Measurements from ENCODE around the gene RNASE11.

DNA sequence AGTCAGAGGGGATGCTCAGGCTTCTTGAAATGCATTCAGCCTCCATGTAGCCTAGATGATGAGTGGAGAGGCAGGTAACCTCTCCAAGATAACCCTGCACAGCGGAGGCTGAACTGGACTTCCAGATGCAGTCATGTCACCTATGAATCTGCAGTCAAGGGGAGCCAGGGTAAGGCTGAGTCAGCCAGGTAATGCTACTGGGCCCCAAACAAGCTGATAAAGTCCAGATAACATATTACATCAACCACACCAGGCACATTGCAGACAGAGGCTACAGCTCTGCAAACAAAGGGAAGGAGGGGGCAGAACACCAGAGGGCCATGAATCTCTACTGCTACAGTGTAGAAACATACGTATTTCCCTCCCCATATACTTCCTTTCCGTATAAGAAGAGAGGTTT lies 40.9 kb downstream of the RNASE11 start:
- TF ChIP-seq, protein P1, sequence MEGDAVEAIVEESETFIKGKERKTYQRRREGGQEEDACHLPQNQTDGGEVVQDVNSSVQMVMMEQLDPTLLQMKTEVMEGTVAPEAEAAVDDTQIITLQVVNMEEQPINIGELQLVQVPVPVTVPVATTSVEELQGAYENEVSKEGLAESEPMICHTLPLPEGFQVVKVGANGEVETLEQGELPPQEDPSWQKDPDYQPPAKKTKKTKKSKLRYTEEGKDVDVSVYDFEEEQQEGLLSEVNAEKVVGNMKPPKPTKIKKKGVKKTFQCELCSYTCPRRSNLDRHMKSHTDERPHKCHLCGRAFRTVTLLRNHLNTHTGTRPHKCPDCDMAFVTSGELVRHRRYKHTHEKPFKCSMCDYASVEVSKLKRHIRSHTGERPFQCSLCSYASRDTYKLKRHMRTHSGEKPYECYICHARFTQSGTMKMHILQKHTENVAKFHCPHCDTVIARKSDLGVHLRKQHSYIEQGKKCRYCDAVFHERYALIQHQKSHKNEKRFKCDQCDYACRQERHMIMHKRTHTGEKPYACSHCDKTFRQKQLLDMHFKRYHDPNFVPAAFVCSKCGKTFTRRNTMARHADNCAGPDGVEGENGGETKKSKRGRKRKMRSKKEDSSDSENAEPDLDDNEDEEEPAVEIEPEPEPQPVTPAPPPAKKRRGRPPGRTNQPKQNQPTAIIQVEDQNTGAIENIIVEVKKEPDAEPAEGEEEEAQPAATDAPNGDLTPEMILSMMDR (conservative IDR thresholded peaks at IDR 0.05; ENCODE audit: low read depth, low read length) = no peak
- TF ChIP-seq FOS (IDR thresholded peaks at IDR 0.05; ENCODE audit: low read depth, low read length) (no peak), RCOR1 (IDR thresholded peaks at IDR 0.05; ENCODE audit: insufficient replicate concordance, low read length) (no peak), POLR2A (IDR thresholded peaks at IDR 0.05; ENCODE audit: low read depth, low read length) (no peak)

Measured in IMR-90 (cell line).